Left hindlimb (tissue), 1 donor: ENCODE measurements around the gene DHX35.

Experiments used
- DNase-seq: peaks from one replicate; pipeline ENCODE4 v3.0.0-alpha.2; 2018

Gene DHX35

GRCh38 chr20:39032997-39033396 is 70.9 kb downstream of the DHX35 start:
- DNase-seq, result no peak

DNA sequence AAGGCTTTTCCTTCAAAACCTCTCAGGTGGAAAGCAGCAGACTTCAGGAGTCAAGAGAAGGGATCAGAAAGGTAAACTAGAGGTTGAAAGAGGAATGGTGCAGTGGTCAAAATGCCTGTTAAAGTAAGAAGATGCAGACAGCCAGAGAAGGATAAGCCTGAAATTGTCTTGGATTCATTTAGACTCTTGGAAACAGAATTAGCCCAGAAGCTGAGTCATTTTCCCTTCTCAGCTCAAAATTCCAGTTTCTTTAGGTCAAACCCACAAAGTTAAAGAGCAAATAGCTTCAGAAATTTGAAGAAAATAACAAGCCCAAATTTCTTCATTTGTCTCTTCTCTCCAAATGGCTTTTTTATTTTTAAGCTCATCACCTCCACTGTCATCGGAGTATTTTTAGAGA is 73.9 kb downstream of the DHX35 start:
- no peak for DNase-seq

DNA sequence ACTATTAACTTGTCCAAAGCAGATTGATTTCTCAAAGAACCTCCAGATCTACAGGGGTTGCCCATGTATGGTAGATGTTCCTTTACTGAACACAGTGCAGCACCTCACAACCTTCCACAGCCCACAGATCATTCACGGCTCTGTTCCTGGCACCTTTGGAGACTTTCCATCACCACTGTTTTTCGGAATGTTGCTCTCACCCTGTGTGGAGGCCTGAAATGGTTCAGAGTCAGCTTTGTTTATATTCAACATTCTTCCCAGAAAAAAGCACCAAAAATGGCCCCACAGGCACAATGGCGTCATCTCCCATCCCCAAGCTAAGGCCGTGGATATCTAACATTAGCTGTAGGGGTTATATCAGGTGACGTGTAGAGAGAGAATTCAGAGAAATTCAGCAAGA is 74.7 kb downstream of the DHX35 start:
- DNase-seq, result no peak

GRCh38 chr20:39038047-39038446 is 75.9 kb downstream of the DHX35 start:
- DNase-seq, result no peak

GRCh38 chr20:39038495-39038894 is 76.4 kb downstream of the DHX35 start:
- DNase-seq, result no peak

DNA sequence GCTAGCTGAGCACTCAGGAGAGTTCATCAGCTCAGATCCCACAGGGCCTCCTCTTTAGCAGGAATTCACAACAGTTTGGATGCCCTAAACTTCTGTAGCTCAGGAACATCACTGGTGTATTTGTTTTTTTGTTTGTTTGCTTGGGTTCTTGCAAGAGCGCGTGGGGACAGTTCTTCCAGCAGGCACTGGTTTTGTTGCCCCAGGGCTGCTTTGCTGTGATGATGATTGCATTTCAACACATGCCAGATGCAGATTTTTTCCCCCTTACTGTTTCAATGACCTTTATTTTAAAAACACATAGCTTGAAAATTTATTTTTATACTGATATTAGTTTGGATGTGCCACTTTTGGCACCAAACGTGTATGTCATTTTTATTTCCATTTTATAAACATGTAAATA is 77.1 kb downstream of the DHX35 start:
- DNase-seq, result no peak

GRCh38 chr20:39040116-39040515 is 78.0 kb downstream of the DHX35 start:
- no peak for DNase-seq

GRCh38 chr20:39041067-39041466 is 78.9 kb downstream of the DHX35 start:
- no peak for DNase-seq

DNA sequence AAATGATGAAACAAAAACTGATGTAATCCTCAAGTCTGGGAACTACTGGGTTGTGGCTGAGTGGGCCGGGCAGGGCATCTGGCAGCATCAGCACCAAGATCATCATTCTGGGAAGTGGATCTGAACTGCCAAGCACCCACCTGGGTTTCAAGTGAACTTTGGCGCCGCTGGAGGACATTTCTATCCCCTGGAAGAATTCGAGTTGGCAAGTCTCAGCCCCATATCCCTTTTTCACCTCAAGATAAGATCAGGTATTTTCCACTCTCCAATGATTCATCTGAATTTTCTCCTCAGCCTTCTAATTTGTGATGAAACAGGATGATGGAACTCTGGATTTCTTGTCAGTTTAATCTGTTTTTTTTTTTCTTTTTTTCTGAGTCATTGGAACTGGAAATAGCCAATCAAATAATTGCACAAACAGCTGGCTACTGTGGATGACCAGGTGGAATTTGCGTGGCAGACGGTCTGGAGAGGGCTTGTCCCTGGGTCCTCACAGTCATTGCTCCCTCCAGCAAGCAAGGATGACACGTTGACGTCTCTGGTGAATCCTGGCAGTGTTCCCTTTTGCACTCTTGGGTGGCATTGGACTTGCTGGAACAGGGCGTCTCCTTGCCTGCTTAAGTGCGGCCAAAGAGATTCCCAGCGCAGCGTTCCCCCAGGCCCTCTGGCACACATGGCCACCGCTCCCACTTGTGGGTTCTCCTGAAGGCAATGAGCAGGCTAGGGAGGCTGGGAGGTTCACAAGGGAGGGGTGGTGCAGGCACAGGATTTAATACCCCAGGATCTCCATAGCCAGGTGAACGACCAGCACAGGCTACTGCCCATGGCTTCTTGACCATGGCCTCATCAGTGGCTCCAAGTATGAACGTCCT is 80.4 kb downstream of the DHX35 start:
- no peak for DNase-seq

DNA sequence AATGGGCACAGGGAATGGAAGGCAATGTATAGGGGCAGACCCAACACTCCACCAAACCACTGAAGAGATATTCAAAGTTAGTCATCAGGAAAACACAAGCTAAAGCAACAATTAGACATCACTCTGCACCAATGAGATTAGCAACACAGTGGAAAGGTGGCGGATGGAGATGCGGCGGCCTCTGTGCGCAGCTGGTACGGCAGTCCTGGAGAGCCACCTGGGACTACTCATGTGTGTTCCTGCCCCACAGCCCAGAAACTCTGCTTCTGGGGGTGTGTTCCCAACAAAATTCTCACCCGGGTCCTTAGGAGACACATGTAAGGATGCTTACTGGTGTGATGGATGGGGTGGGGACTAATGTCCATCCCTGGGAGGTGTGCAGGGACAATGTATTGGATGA is 82.4 kb downstream of the DHX35 start:
- DNase-seq, result no peak

- DNase-seq, result no peak
Measured at GRCh38 chr20:39045676-39046075, 83.5 kb downstream of the DHX35 start.

GRCh38 chr20:39047417-39047985 is 85.4 kb downstream of the DHX35 start:
- DNase-seq, result no peak

DNA sequence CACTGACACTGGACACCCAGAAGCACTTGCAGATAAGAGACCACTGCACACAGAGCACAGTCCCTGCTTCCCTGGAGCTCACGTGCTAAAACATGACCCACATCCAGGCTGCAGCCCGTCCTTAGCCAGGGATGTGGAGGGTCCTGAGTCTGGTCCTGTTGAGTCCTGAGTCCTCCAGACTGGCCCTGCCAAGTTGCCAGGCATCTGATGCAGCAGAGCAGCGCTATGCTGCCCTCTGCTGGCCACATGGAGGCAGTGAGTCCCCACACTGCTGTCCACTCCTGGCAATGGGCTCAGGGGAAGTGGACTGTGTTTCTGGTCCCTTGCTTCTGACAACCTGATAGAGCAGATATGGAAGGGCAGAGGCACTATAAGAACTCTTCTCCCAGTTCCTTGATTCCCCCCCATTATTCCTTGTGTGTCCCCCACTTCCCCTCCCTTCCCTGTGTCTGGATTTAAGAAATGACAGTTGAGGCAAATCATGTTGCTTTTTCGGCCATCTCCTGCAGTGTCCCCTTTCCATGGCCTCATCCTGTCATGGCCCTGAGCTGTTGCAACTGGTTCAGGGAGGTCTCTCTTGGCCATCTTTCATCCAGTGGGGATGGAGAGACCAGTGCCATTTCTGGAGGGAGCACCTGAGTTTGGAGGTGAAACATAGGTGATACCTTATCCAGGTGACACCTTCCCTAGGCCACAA is 86.0 kb downstream of the DHX35 start:
- DNase-seq, result peak; percentile 77

DNA sequence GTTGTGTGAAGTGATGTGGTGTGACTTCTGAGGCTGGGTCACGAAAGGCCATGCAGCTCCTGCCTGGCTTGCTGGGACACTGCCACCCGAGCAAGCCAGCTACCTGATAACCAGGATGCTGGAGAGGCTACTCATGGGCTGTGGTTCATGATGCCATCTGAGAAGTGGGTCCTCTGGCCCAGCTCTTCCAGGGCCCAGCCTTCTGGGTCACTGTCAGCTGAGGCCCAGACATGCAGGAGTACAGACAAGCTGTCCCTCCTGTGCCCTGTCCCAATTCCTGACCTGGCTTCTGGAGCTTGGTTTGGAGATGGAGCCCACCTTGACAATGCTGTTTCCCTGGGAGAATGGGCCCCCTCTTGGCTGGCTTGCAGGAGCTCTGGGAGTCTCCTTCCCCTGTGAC is 87.0 kb downstream of the DHX35 start:
- DNase-seq, result no peak

GRCh38 chr20:39049684-39050554 is 87.8 kb downstream of the DHX35 start:
- DNase-seq, result peak; percentile 85

DNA sequence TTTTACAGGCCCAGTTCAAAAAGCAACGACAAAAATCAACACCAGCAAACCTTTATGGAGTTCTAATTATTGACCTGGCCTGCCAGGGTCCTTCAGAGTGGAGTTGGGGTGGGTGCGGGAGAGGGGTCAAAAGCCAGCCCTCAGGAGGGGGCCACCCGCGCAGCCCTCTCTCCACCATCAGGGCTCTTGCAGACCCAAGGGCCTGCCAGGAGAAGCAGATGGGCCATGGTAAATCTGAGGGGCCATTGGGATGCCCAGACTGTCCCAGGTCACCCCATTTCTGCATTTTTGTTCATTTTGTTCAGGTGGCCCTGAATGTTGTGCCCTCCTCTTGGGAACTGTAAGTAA is 88.4 kb downstream of the DHX35 start:
- no peak for DNase-seq

GRCh38 chr20:39052676-39053075 is 90.5 kb downstream of the DHX35 start:
- DNase-seq, result no peak

DNA sequence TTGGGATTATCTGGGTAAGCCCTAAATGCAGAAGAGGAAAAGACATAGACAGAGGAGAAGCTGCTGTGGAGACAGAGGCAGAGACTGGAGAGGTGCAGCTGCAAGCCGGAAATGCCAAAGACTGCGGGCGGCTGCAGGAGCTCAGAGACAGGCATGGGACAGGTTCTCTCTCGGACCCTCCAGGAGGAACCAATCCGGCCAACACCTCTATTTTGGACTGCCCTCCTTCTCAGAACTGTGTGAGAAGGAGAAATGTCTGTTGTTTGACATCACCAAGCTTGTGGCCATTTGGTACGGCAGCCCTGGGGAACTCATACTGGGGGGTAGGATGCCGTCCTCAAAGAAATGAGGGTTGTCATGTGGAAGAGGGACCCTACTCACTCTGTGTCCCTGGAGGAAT is 95.0 kb downstream of the DHX35 start:
- DNase-seq, result no peak

DNA sequence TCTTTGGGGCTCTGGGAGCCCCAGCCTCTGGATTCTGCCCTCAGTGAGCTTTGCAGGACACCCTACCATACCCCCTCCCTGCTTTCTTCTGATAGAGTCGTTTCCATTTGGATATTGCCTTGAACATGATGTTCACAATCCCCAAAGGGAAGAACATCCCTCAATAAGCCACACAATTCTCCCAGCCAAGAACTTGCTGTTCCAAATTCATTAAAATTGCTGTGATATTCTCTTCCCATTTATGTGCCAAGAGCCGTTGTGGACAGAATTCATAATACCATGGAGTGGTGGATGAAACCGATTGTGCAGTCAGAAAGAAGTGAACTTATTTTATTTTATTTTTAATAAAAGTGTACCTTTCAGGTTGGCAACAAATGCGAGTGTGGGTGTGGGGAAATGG is 95.8 kb downstream of the DHX35 start:
- DNase-seq, result no peak

DNA sequence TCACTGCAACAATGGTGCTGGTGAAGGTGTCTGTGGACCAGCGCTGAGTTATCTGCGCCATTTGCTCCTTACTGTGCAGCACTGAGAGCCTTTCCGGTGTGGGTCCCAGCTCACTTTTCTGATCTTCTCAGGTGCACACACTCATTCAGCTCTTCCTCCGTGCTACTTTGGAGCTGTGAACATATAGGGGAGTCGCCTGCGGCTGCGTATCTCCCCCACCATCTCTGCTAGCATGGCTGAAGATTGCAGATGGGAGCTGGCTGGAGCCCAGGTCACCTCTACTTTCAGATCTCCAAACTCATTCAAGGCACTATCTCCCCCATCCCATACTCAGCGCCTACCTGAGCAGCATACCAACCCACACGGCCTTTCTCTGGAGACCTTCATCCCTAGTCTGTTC is 96.9 kb downstream of the DHX35 start:
- DNase-seq, result no peak

DNA sequence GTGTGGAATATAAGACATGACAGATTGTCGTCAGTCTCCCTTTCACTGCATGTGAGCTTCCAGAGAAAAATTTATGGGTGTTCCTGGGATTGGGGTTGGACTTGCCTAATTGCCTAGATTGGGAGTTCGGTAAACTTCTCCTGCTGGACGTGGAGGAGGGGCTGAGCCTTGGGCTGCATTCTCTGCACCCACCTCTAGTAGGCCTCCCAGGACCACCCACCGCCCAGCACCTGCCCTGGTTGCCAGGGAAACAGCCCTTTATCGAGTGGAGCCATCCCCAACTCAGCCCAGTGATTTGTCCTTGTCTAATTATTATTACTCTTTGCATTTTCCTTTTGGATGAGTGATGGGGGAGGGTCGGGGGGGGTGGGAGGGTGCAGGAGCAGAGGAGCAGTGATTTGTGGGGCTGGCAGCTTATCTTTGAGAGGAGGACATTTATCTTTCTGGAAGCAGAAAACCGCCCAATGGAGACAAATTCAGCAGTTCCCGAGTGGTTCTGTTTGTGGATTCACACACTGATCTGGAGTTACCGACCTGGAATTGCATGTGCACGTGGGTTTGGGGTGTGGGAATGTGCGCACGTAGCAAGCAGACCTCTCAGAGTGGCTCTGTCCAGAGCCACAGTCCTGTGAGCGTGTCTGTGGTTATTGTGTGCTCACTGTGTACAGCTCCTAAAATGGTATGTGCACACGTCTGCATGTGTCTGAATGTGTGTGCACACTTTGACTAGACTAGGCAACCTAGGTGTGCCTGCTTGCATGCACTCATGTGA is 104.5 kb downstream of the DHX35 start:
- DNase-seq, result no peak

DNA sequence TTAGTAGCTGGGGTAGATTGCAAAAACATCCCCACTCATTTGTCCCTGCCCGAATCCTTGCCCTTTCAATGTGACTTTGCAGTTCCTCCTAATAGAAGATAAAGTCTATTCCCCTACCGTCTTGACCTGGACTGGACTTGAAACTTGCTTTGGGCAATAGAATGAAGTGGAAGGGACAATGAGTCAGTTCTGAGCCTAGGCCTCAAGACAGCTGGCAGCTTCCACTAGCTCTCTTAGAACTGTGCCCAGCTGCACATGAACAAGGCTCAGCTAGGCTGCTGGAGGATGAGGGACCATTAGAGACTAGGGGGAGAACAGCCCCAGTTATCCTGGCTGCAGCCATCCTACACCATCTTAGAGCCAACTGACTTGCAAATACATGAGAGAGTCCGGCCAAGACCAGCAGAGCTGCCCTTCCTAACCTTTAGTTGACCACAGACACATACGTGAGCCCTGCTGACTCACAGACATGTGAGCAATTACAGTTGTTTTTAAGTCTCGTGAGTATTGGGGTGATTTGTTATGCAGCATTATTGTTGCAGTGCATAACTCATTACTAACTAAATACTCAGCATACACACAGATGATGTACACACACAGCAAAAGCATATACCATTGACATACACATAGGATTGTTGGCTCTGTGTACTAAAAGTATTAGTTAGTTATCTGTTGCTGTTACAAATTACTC is 105.5 kb downstream of the DHX35 start:
- DNase-seq, result no peak
